Spleen (tissue), 11 donors: Measurements from ENCODE around the gene TMEM185A. TPM values are rescaled to one million over a fixed set of nuclear protein-coding genes. Genes with fewer than 3 reads are reported as not detected.

ENCODE experiments used
- DNase-seq: peaks from one replicate; pipeline ENCODE4 v3.0.0-alpha.2; 2020
- H3K27ac ChIP-seq, 8 donors: fragments of 200-600 bp; sonication (generic) in 7 of 8; 1 replicate in 4 of 8; 2 replicates in 4 of 8; pipeline versions ENCODE4 v1.5.0 to v1.8.0; 2016 to 2021; ENCODE audit warnings: inconsistent platforms in 4 of 8, mild to moderate bottlenecking in 4 of 8, moderate library complexity in 1 of 8
- H3K27me3 ChIP-seq, 7 donors: fragments of 200-600 bp; sonication (generic) in 6 of 7; replicated peaks in 1 of 7; 1 replicate in 4 of 7; 2 replicates in 3 of 7; pipeline versions ENCODE4 v1.5.0 to v1.8.0; 2016 to 2021; ENCODE audit warnings: inconsistent platforms in 3 of 7, mild to moderate bottlenecking in 1 of 7
- H3K36me3 ChIP-seq, 6 donors: fragments of 200-600 bp; sonication (generic) in 5 of 6; 1 replicate in 4 of 6; 2 replicates in 2 of 6; pipeline versions ENCODE4 v1.5.0 to v1.8.0; 2016 to 2021; ENCODE audit warnings: inconsistent platforms in 2 of 6
- H3K4me1 ChIP-seq, 6 donors: fragments of 200-600 bp; sonication (generic) in 5 of 6; 1 replicate in 3 of 6; 2 replicates in 3 of 6; pipeline versions ENCODE4 v1.5.0 to v1.8.0; 2016 to 2021; ENCODE audit warnings: inconsistent platforms in 3 of 6
- H3K4me3 ChIP-seq, 8 donors: fragments of 200-600 bp; sonication (generic) in 7 of 8; 1 replicate in 4 of 8; 2 replicates in 4 of 8; pipeline versions ENCODE4 v1.5.0 to v1.8.0; 2016 to 2021; ENCODE audit warnings: inconsistent platforms in 4 of 8, mild to moderate bottlenecking in 4 of 8, moderate library complexity in 2 of 8
- H3K9me3 ChIP-seq, 8 donors: fragments of 200-600 bp; sonication (generic) in 7 of 8; 1 replicate in 4 of 8; 2 replicates in 4 of 8; pipeline versions ENCODE4 v1.5.0 to v1.8.0; 2016 to 2021; ENCODE audit warnings: inconsistent platforms in 4 of 8
- POLR2A ChIP-seq, 3 donors: fragments of 450-650 bp; IDR thresholded peaks; one replicate each; pipeline ENCODE4 v1.5.1; 2017; ENCODE audit warnings: antibody characterized with exemption in 3 of 3, mild to moderate bottlenecking in 1 of 3
- POLR2AphosphoS5 ChIP-seq, 3 donors: sonication (generic); formaldehyde crosslinking; IDR thresholded peaks; one replicate each; pipeline ENCODE4 v1.5.1; 2017; ENCODE audit warnings: antibody characterized with exemption in 3 of 3
- WGBS, 5 donors: extraction: QIAGEN DNeasy Blood & Tissue Kit in 3 of 5; methylation state at CpG; one replicate each; pipeline versions ENCODE4 v1.1.5 to v1.1.7; 2013 to 2018; 5-methylcytosine and 5-hydroxymethylcytosine counted together
- intact Hi-C: fragments of 100-400 bp; cut with DNase I; formaldehyde crosslinking; loops from one replicate; pipeline ENCODE4 v1.15.0; 2023; ENCODE audit warnings: low total_unique reads
- polyA plus RNA-seq, 3 donors: library from polyadenylated mRNA; stranded (reverse); fragments of 200-250 nt; gene quantifications; one replicate each; pipeline ENCODE4 v1.2.1, GENCODE V29; 2013
- total RNA-seq, 7 donors: library from RNA; depleted of rRNA in 3 of 7; stranded (reverse); fragments of >200 nt in 3 of 7; fragmentation: NEBNext Ultra II Directional in 4 of 7; extraction: Animal tissue kit (Norgen Biotek cat#: 25700) in 4 of 7; gene quantifications; one replicate each; pipeline versions ENCODE4 v1.1.0 to v1.2.1, GENCODE V29; 2016 to 2021
- TF ChIP-seq, protein P1 (sequence below), 11 experiments: fragments of 200-600 bp in 7 of 11; fragments of 450-650 bp in 4 of 11; sonication (generic) in 4 of 11; IDR thresholded peaks in 8 of 11; conservative IDR thresholded peaks in 3 of 11; 1 replicate in 7 of 11; 2 replicates in 4 of 11; pipeline versions ENCODE4 v1.4.0 to v1.8.0; 2016 to 2021; ENCODE audit warnings: antibody characterized with exemption in 11 of 11, inconsistent platforms in 4 of 11, mild to moderate bottlenecking in 1 of 11
- donor health status: healthy with polysubstance abuse.
- donor health status: DM: no; HTN: no; CAD: no; lungs with moderate emphysema.
- donor health status: DM: no; HTN: no; CAD: no.
- donor health status: Bipolar disorder and iron deficiency.
- donor health status: healthy.
- donor health status: DM: no; HTN: no; CAD: no.
- donor health status: DM: yes; HTN: yes; CAD: no.

Gene TMEM185A
- total and polyA plus RNA-seq, 10 donors: 11.3 to 48.3 (median 30.4) TPM

GRCh38 chrX:149652232-149652981 lies 20.8 kb upstream of the TMEM185A start:
- 78 to 88% (median 84%) methylated on average over 16 of the region's 16 CpGs; no CpG with 5 or more reads in 1 of the 5 donors for WGBS, 5 donors
- no peaks in the 10 kb centered on the region for H3K36me3 ChIP-seq
- no peaks in the 10 kb centered on the region for H3K9me3 ChIP-seq
- H3K27ac ChIP-seq: no peak overlapping the region
- no peaks in the 10 kb centered on the region for H3K4me1 ChIP-seq
- H3K27me3 ChIP-seq: no peaks in the 10 kb centered on the region
- DNase-seq: no peak
- intact Hi-C loops: no loop called here
- H3K4me3 ChIP-seq: no peak overlapping the region
- TF ChIP-seq, protein P1, sequence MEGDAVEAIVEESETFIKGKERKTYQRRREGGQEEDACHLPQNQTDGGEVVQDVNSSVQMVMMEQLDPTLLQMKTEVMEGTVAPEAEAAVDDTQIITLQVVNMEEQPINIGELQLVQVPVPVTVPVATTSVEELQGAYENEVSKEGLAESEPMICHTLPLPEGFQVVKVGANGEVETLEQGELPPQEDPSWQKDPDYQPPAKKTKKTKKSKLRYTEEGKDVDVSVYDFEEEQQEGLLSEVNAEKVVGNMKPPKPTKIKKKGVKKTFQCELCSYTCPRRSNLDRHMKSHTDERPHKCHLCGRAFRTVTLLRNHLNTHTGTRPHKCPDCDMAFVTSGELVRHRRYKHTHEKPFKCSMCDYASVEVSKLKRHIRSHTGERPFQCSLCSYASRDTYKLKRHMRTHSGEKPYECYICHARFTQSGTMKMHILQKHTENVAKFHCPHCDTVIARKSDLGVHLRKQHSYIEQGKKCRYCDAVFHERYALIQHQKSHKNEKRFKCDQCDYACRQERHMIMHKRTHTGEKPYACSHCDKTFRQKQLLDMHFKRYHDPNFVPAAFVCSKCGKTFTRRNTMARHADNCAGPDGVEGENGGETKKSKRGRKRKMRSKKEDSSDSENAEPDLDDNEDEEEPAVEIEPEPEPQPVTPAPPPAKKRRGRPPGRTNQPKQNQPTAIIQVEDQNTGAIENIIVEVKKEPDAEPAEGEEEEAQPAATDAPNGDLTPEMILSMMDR (IDR thresholded peaks at IDR 0.05 in 8 of 11, conservative IDR thresholded peaks at IDR 0.05 in 3 of 11): no peak
- TF ChIP-seq POLR2AphosphoS5 (IDR thresholded peaks at IDR 0.05): no peak
- no peak for TF ChIP-seq POLR2A (IDR thresholded peaks at IDR 0.05)

DNA sequence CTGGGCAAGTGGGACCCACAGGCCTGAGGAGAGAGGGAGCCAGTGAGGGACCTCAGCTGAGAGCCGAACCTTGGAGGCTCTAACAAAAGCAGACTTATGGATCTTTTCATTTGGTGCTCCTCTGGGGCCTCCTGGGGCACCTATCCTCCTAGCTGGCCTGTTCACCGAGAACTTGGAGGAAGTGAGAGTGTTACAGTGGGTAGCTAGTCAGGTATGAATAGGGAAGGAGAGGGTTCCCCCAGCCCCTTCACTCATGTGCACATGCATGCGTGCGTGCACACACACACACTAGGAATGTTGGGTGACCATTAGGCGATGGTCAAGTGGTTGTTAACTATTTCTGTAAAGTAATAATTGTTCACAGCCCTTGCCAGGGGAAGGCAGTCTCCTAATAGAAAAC lies 18.6 kb upstream of the TMEM185A start:
- H3K4me3 ChIP-seq: no peak overlapping the region
- no peak for DNase-seq
- 61 to 78% (median 76%) methylated on average over 3 to 5 of the region's 5 CpGs for WGBS, 5 donors
- no peaks in the 10 kb centered on the region for H3K9me3 ChIP-seq
- TF ChIP-seq POLR2AphosphoS5 (IDR thresholded peaks at IDR 0.05) (no peak), POLR2A (IDR thresholded peaks at IDR 0.05) (no peak)
- TF ChIP-seq, protein P1 (IDR thresholded peaks at IDR 0.05 in 8 of 11, conservative IDR thresholded peaks at IDR 0.05 in 3 of 11): no peak
- intact Hi-C loops: no loop called here
- peaks cover 0 to 6% (median 0%) of the 10 kb centered on the region in 7 donors for H3K27me3 ChIP-seq
- H3K27ac ChIP-seq: no peak overlapping the region
- no peaks in the 10 kb centered on the region for H3K36me3 ChIP-seq
- H3K4me1 ChIP-seq: no peaks in the 10 kb centered on the region

DNA sequence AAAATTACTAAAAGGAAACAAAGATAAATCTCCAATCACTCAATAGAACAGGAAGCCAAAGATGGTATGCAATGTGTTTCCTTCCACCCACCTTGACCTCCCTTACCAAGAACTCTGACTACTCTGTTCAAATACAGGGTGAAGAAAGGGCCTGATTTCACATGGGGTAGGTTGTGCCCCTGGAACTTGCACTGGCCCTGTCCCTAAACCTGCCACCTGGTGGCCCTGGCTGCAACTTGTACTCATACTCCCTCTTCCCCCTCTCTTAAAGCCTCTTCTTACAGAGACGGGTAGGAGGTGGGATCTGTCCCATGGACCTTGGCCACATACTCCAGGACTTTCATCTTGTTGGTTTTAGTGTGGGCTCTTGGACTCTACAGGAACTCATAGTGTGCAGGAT lies 17.3 kb upstream of the TMEM185A start:
- no peak for DNase-seq
- intact Hi-C loops: no loop called here
- Histone ChIP-seq H3K9me3 (no peaks in the 10 kb centered on the region), H3K36me3 (no peaks in the 10 kb centered on the region), H3K4me1 (no peaks in the 10 kb centered on the region), H3K27ac (no peak overlapping the region), H3K27me3 (peaks cover 0 to 6% (median 0%) of the 10 kb centered on the region in 7 donors), H3K4me3 (no peak overlapping the region)
- 25 to 100% (median 71%) methylated on average over 1 of the region's 1 CpG for WGBS, 5 donors
- TF ChIP-seq POLR2AphosphoS5 (IDR thresholded peaks at IDR 0.05): no peak
- TF ChIP-seq, protein P1 (IDR thresholded peaks at IDR 0.05 in 8 of 11, conservative IDR thresholded peaks at IDR 0.05 in 3 of 11): no peak

GRCh38 chrX:149647505-149647904 lies 15.9 kb upstream of the TMEM185A start:
- TF ChIP-seq, protein P1 (IDR thresholded peaks at IDR 0.05 in 8 of 11, conservative IDR thresholded peaks at IDR 0.05 in 3 of 11): no peak
- TF ChIP-seq POLR2A (IDR thresholded peaks at IDR 0.05): no peak
- no peak for TF ChIP-seq POLR2AphosphoS5 (IDR thresholded peaks at IDR 0.05)
- no peak for DNase-seq
- intact Hi-C loops: no loop called here
- Histone ChIP-seq H3K27ac (no peak overlapping the region), H3K27me3 (peaks cover 0 to 6% (median 0%) of the 10 kb centered on the region in 7 donors), H3K9me3 (no peaks in the 10 kb centered on the region), H3K36me3 (no peaks in the 10 kb centered on the region), H3K4me1 (no peaks in the 10 kb centered on the region), H3K4me3 (no peak overlapping the region)
- WGBS, 5 donors: 79 to 91% (median 85%) methylated on average over 4 to 6 of the region's 6 CpGs; no CpG with 5 or more reads in 1 of the 5 donors
